ENCODE data around the gene TTC39C. TPM values are rescaled to one million over a fixed set of nuclear protein-coding genes. Genes with fewer than 3 reads are reported as not detected.

TTC39C gene
- total RNA-seq, 1 donor from 2014 or later: 26.6 TPM

DNA sequence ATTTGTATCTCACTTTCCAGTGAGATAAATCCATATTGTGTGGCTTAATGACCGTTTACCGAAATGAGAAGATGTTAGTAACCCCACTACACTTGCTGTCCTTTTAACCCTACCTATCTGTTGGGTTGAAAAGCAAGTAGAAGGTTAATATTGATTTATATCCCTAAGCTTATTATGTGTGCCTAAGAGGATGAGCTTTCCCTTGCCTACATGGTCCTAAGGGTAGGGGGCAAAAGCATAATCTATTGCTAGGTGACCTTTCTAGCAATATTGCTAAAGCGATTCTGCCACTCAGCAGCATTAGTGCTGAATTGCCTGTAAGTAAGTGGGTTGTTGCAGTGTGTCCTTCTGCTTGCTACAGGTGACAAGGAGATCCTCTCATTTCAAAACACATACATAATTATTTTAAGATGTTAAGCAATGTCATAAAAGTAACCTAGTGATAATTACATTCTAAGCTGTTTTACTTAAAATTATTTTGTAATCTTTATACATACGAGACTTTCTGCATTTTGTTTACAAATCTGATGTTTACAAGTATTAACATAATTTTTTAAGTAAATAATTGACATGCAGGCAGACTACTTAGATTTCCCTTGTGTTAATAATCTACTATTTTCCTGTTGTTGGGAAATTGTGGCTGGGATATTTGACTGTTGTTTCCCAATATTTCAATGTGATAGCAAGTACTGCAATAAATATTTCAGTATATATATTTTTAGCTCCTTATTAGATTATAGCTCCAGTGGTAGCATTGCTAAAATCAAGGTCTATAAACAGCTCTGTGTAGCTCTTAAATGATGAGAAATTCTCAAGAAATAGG lies 75.2 kb downstream of the TTC39C start:
- Mint-ChIP-seq H3K27me3 (ENCODE audit: low read depth) (no peaks in the 10 kb centered on the region), H3K4me3 (no peak overlapping the region), H3K36me3 (peaks cover 26% of the 10 kb centered on the region), H3K4me1 (no peaks in the 10 kb centered on the region), H3K9me3 (peaks cover 6% of the 10 kb centered on the region), H3K27ac (no peak overlapping the region)
- TF ChIP-seq, protein P1, sequence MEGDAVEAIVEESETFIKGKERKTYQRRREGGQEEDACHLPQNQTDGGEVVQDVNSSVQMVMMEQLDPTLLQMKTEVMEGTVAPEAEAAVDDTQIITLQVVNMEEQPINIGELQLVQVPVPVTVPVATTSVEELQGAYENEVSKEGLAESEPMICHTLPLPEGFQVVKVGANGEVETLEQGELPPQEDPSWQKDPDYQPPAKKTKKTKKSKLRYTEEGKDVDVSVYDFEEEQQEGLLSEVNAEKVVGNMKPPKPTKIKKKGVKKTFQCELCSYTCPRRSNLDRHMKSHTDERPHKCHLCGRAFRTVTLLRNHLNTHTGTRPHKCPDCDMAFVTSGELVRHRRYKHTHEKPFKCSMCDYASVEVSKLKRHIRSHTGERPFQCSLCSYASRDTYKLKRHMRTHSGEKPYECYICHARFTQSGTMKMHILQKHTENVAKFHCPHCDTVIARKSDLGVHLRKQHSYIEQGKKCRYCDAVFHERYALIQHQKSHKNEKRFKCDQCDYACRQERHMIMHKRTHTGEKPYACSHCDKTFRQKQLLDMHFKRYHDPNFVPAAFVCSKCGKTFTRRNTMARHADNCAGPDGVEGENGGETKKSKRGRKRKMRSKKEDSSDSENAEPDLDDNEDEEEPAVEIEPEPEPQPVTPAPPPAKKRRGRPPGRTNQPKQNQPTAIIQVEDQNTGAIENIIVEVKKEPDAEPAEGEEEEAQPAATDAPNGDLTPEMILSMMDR (IDR thresholded peaks at IDR 0.05; ENCODE audit: unreplicated experiment): no peak
- DNase-seq (ENCODE audit: low spot score in 2 of 2, unreplicated experiment in 2 of 2): no peak

DNA sequence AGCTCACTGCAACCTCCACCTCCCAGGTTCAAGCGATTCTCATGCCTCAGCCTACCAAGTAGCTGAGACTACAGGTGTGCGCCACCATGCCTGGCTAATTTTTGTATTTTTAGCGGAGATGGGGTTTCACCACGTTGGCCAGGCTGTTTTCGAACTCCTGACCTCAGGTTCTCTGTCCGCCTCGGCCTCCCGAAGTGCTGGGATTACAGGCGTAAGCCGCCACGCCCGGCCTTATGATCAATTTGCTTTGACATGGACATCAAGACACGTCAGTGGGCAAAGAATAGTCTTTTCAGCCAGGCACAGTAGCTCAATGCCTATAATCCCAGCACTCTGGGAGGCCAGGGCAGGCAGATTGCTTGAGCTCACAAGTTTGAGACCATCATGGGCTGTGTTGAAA lies 76.3 kb downstream of the TTC39C start:
- DNase-seq (ENCODE audit: low spot score in 2 of 2, unreplicated experiment in 2 of 2): no peak
- Mint-ChIP-seq H3K4me3 (no peak overlapping the region), H3K27me3 (ENCODE audit: low read depth) (no peaks in the 10 kb centered on the region), H3K9me3 (peaks cover 6% of the 10 kb centered on the region), H3K36me3 (peaks cover 31% of the 10 kb centered on the region), H3K4me1 (no peaks in the 10 kb centered on the region), H3K27ac (no peak overlapping the region)
- TF ChIP-seq, protein P1 (IDR thresholded peaks at IDR 0.05; ENCODE audit: unreplicated experiment): no peak

DNA sequence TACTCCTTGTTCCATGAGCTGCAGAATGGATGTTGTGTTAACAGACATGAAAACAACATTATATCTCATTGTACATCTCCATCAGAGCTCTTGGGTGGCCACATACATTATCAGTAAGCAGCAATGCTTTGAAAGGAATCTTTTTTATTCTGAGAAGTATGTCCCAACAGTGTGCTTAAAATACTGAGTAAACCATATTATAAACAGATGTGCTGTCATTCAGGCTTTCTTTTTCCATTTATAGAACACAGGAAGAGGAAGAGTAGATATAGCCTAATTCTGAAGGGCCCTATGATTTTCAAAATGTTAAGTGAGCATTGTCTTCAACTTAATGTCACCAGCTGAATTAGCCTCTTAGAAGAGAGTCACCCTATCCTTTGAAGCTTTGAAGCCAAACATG lies 80.0 kb downstream of the TTC39C start:
- no peaks in the 10 kb centered on the region for H3K27me3 Mint-ChIP-seq (ENCODE audit: low read depth)
- DNase-seq (ENCODE audit: low spot score in 2 of 2, unreplicated experiment in 2 of 2): no peak
- peaks cover 49% of the 10 kb centered on the region for H3K36me3 Mint-ChIP-seq
- H3K27ac Mint-ChIP-seq: no peak overlapping the region
- TF ChIP-seq, protein P1 (IDR thresholded peaks at IDR 0.05; ENCODE audit: unreplicated experiment): no peak
- H3K4me3 Mint-ChIP-seq: no peak overlapping the region
- H3K9me3 Mint-ChIP-seq: peaks cover 20% of the 10 kb centered on the region
- H3K4me1 Mint-ChIP-seq: no peaks in the 10 kb centered on the region

DNA sequence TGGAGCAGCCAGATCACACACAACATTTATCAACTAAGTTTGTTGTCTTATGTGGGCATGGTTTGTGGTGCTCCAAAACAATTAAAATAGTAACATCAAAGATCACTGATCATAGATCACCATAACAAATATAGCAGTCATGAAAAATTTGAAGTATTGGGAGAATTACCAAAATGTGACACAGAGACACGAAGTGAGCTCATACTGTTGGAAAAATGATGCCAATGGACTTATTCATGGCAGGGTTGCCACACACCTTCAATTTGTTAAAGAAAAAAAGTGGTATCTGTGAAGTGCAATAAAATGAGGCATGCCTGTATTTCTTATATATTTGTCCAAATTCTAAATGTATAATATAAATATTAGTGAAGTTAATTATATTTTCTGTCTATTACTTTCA lies 81.4 kb downstream of the TTC39C start:
- Mint-ChIP-seq H3K27me3 (ENCODE audit: low read depth) (no peaks in the 10 kb centered on the region), H3K9me3 (peaks cover 20% of the 10 kb centered on the region), H3K36me3 (peaks cover 46% of the 10 kb centered on the region), H3K27ac (no peak overlapping the region), H3K4me3 (no peak overlapping the region), H3K4me1 (no peaks in the 10 kb centered on the region)
- TF ChIP-seq, protein P1 (IDR thresholded peaks at IDR 0.05; ENCODE audit: unreplicated experiment): no peak
- DNase-seq (ENCODE audit: low spot score in 2 of 2, unreplicated experiment in 2 of 2): no peak

DNA sequence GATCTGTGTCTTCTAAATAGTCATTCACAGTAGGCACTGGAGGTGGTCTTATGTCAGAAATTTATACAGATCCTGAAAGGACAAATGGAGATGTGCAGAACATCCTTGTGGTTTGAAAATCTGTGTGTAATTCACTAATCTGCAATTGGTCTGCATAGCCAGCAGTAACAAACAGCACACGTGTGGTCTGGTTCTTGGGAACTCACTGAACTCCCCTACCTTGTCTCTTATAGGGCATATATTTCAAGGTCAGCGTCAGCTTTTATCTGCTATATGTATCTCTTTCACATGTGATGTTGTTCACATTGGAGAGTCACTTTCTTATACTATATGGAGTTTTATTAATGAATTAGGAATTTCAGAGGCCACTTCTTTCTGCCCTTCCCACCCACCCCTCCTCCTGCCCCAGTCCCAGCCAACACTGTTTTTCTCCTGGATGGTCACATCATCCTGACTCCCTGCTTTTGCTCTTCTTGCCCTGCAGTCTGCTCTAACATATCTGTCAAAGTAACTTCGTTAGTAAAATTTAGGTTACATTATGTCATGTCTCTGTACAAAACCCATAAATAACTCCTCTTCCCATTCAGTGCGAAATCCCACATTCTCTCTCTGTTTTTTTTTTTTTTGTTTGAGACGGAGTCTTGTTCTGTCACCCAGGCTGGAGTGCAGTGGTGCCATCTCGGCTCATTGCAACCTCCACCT lies 88.9 kb downstream of the TTC39C start:
- no peaks in the 10 kb centered on the region for H3K9me3 Mint-ChIP-seq

More for the DNA sequence above, 88.9 kb downstream of the TTC39C start:
- no peak for DNase-seq (ENCODE audit: low spot score in 2 of 2, unreplicated experiment in 2 of 2)
- Mint-ChIP-seq H3K36me3 (peaks cover 20% of the 10 kb centered on the region), H3K4me3 (no peak overlapping the region), H3K4me1 (peaks cover 17% of the 10 kb centered on the region), H3K27me3 (ENCODE audit: low read depth) (no peaks in the 10 kb centered on the region), H3K27ac (peak overlapping the region; percentile 21)
- TF ChIP-seq, protein P1 (IDR thresholded peaks at IDR 0.05; ENCODE audit: unreplicated experiment): no peak
